ENCODE data around the gene TAS2R60.

GRCh38 chr7:143398616-143399015 is 44.6 kb upstream of the TAS2R60 start:
- TF ChIP-seq, protein P1, sequence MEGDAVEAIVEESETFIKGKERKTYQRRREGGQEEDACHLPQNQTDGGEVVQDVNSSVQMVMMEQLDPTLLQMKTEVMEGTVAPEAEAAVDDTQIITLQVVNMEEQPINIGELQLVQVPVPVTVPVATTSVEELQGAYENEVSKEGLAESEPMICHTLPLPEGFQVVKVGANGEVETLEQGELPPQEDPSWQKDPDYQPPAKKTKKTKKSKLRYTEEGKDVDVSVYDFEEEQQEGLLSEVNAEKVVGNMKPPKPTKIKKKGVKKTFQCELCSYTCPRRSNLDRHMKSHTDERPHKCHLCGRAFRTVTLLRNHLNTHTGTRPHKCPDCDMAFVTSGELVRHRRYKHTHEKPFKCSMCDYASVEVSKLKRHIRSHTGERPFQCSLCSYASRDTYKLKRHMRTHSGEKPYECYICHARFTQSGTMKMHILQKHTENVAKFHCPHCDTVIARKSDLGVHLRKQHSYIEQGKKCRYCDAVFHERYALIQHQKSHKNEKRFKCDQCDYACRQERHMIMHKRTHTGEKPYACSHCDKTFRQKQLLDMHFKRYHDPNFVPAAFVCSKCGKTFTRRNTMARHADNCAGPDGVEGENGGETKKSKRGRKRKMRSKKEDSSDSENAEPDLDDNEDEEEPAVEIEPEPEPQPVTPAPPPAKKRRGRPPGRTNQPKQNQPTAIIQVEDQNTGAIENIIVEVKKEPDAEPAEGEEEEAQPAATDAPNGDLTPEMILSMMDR (IDR thresholded peaks at IDR 0.05), result no peak
- no peak for TF ChIP-seq POLR2A (IDR thresholded peaks at IDR 0.05)
- no peak for TF ChIP-seq POLR2AphosphoS5 (IDR thresholded peaks at IDR 0.05)
- no peak for TF ChIP-seq EP300 (IDR thresholded peaks at IDR 0.05)
